Measurements from ENCODE around the gene CIAO2A. TPM values are rescaled to one million over a fixed set of nuclear protein-coding genes. Genes with fewer than 3 reads are reported as not detected.

The CIAO2A gene
- total RNA-seq, 1 experiment from 2014 or later = 38.7 TPM

GRCh38 chr15:64051093-64051402 lies 42.6 kb downstream of the CIAO2A start:
- CTCF ChIA-PET = interaction anchor here (1.1 to 1.7 kb wide), 3 partner anchors 17 to 299 kb away, joined by 4 to 6 read pairs (median 4); no protein-coding TSS in a partner anchor

DNA sequence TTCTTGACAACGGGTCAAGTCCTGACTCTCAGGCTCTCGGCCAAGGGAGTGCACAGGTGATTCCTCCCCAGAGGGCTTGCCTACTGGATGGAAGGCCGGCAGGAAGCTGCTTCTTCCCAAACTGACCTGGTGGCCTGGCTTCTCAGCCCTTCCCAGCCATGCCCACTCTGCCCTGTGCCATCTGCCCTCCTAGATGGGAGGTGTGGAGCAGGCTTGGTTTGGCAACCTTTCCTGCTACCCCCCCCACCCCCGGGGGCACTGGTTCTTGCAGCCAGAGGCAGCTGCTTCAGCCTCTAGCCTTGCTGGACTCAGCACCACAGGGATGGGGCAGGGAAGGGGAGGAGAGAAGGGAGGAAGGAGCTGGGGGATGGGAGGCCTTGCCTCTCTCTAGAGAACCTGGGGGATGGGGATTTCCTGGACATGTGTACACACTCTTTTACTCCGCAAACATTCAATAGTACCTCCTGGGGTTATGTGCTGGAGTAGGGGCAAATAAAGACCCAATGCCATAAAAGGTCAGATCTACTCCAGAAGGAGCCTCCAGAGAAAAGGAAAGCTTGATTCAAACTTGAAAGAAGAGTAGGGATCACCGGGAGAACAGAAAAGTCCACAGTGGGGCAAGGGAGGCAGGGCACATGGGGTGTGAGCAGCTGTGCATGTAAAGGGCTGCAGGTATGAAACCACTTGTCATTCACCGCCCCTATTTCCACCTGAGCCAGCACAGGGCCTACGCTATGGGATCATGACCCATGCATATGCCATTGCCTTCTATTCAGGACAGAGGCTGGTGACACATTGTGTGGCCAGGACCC lies 43.2 kb downstream of the CIAO2A start:
- no TSS peak for BruUV-seq (replicated peaks)
- Mint-ChIP-seq H3K4me3 (ENCODE audit: unreplicated experiment) (no peak overlapping the region), H3K36me3 (ENCODE audit: insufficient read depth, unreplicated experiment) (no peaks in the 10 kb centered on the region), H3K9me3 (ENCODE audit: unreplicated experiment) (no peaks in the 10 kb centered on the region), H3K27ac (ENCODE audit: low read depth, unreplicated experiment) (no peak overlapping the region), H3K27me3 (ENCODE audit: insufficient read depth, unreplicated experiment) (peaks cover 12% of the 10 kb centered on the region), H3K4me1 (ENCODE audit: insufficient read depth, unreplicated experiment) (peaks cover 5% of the 10 kb centered on the region)
- TF ChIP-seq CTCF (IDR thresholded peaks at IDR 0.05; ENCODE audit: unreplicated experiment) = no peak
- DNase-seq (ENCODE audit: unreplicated experiment) = no peak
- intact Hi-C loops (cut with micrococcal nuclease) = no loop called here
- ChIA-PET CTCF (interaction anchor here (1.1 to 1.7 kb wide), 3 partner anchors 18 to 298 kb away, joined by 4 to 6 read pairs (median 4); no protein-coding TSS in a partner anchor), POLR2A (interaction anchor here (0.6 to 1.2 kb wide), 3 partner anchors 123 to 306 kb away, joined by 3 read pairs; no protein-coding TSS in a partner anchor)

More at GRCh38 chr15:64051093-64051402, 42.6 kb downstream of the CIAO2A start:
- Mint-ChIP-seq H3K27me3 (ENCODE audit: insufficient read depth, unreplicated experiment) (peaks cover 12% of the 10 kb centered on the region), H3K36me3 (ENCODE audit: insufficient read depth, unreplicated experiment) (no peaks in the 10 kb centered on the region), H3K4me3 (ENCODE audit: unreplicated experiment) (no peak overlapping the region), H3K4me1 (ENCODE audit: insufficient read depth, unreplicated experiment) (peaks cover 5% of the 10 kb centered on the region), H3K9me3 (ENCODE audit: unreplicated experiment) (no peaks in the 10 kb centered on the region), H3K27ac (ENCODE audit: low read depth, unreplicated experiment) (no peak overlapping the region)
- DNase-seq (ENCODE audit: unreplicated experiment) = no peak
- TF ChIP-seq CTCF (IDR thresholded peaks at IDR 0.05; ENCODE audit: unreplicated experiment) = no peak
- POLR2A ChIA-PET = no interaction called here
- intact Hi-C loops (cut with micrococcal nuclease) = no loop called here
- BruUV-seq (replicated peaks) = no TSS peak

DNA sequence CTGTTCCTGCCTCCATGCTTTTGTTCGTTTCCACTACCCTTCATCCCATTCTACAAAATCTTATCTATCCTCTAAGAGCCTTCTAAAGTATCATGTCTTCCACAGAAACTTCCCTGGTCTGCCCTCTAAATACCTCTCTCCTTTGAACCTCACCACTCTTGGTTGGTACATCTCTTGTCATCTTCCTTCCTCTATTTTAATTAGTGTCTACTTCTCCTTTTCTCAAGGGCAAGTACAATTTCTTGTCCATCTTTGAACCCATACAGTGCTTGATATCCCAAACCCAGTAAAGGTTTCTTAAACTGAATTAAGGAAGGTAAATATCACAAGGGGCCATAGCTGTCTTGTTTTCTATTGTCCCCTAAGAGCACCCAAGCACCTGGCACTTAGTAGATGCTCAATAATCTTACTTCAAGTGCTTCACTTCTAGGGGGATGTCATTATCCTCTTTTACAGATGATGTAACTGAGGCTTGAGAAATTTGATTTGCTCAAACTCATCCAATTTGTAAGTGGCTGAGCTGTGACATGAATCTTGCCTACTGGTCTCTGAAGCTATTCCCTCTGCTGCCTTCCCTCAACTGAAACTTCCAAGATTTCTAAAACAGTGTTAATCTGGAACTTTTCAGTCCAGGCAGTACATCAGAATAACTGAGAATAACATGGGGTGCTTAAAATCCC lies 44.7 kb downstream of the CIAO2A start:
- intact Hi-C loops (cut with micrococcal nuclease) = loop anchor here (5.0 kb wide), 1 partner anchor 217 kb away; the partner anchor contains the start of gene HERC1
- CTCF ChIA-PET = interaction anchor here (1.2 to 6.3 kb wide), 4 partner anchors 99 to 296 kb away, joined by 3 to 109 read pairs (median 22); no protein-coding TSS in a partner anchor
- peaks cover 12% of the 10 kb centered on the region for H3K27me3 Mint-ChIP-seq (ENCODE audit: insufficient read depth, unreplicated experiment)
- POLR2A ChIA-PET = interaction anchor here (1.2 kb wide), 1 partner anchor 216 kb away, joined by 3 read pairs; no protein-coding TSS in a partner anchor
- no peak for TF ChIP-seq CTCF (IDR thresholded peaks at IDR 0.05; ENCODE audit: unreplicated experiment)
- H3K27ac Mint-ChIP-seq (ENCODE audit: low read depth, unreplicated experiment) = no peak overlapping the region
- H3K4me1 Mint-ChIP-seq (ENCODE audit: insufficient read depth, unreplicated experiment) = peaks cover 5% of the 10 kb centered on the region
- H3K36me3 Mint-ChIP-seq (ENCODE audit: insufficient read depth, unreplicated experiment) = no peaks in the 10 kb centered on the region
- H3K9me3 Mint-ChIP-seq (ENCODE audit: unreplicated experiment) = no peaks in the 10 kb centered on the region
- H3K4me3 Mint-ChIP-seq (ENCODE audit: unreplicated experiment) = no peak overlapping the region
- no TSS peak for BruUV-seq (replicated peaks)
- DNase-seq (ENCODE audit: unreplicated experiment) = no peak
